Activated CD8-positive, alpha-beta memory T cell treated with anti-CD3 and anti-CD28 coated beads, Interleukin-2, amount 50 U/mL, for 24 hours (primary cell): ENCODE measurements around the gene PYGO2.
"Not testable (repeated sequence)": the region's sequence is repeated elsewhere in the genome, so short reads cannot be mapped to it uniquely, and the experiment has no call there.

ENCODE experiments used
- DNase-seq: peaks from one replicate; pipeline ENCODE4 v3.0.0-alpha.2; 2020; ENCODE audit errors: extremely low read depth

PYGO2 gene

GRCh38 chr1:154908937-154909336 lies 52.6 kb downstream of the PYGO2 start:
- DNase-seq: no peak

GRCh38 chr1:154908129-154908528 lies 53.5 kb downstream of the PYGO2 start:
- DNase-seq: not testable (repeated sequence)
